GM18517 (cell line): Measurements from ENCODE around the gene ERC2.
"Not testable (repeated sequence)": the region's sequence is repeated elsewhere in the genome, so short reads cannot be mapped to it uniquely, and the experiment has no call there.

Experiments
- ATAC-seq: cut with Tn5 transposase; IDR thresholded peaks from one replicate; pipeline ENCODE4 v1.9.1; 2021; ENCODE audit warnings: mild to moderate bottlenecking, moderate library complexity; ENCODE audit not compliant: unreplicated experiment

ERC2 gene

GRCh38 chr3:56087451-56088053, 380.7 kb downstream of the ERC2 start:
- no peak for ATAC-seq

- ATAC-seq, result no peak
Measured at GRCh38 chr3:56086355-56086754, 381.9 kb downstream of the ERC2 start.

GRCh38 chr3:56081246-56081645, 387.0 kb downstream of the ERC2 start:
- no peak for ATAC-seq

- ATAC-seq, result no peak
Measured at GRCh38 chr3:56076746-56077145, 391.5 kb downstream of the ERC2 start.

- no peak for ATAC-seq
Measured at GRCh38 chr3:56075089-56075488, 393.2 kb downstream of the ERC2 start.

- ATAC-seq, result no peak
Measured at GRCh38 chr3:56069766-56070165, 398.5 kb downstream of the ERC2 start.

- not testable (repeated sequence) for ATAC-seq
Measured at GRCh38 chr3:56066405-56066804, 401.9 kb downstream of the ERC2 start.

GRCh38 chr3:56064684-56065083, 403.6 kb downstream of the ERC2 start:
- ATAC-seq, result no peak

- ATAC-seq, result no peak
Measured at GRCh38 chr3:56061279-56061626, 407.0 kb downstream of the ERC2 start.

GRCh38 chr3:56060521-56061278, 407.6 kb downstream of the ERC2 start:
- ATAC-seq, result no peak

GRCh38 chr3:56059731-56060130, 408.5 kb downstream of the ERC2 start:
- ATAC-seq, result no peak

- ATAC-seq, result no peak
Measured at GRCh38 chr3:56055951-56056350, 412.3 kb downstream of the ERC2 start.

- ATAC-seq, result no peak
Measured at GRCh38 chr3:56055546-56055945, 412.7 kb downstream of the ERC2 start.

GRCh38 chr3:56054844-56055243, 413.4 kb downstream of the ERC2 start:
- ATAC-seq, result no peak

GRCh38 chr3:56053727-56054126, 414.5 kb downstream of the ERC2 start:
- no peak for ATAC-seq

- ATAC-seq, result no peak
Measured at GRCh38 chr3:56052188-56052587, 416.1 kb downstream of the ERC2 start.

- no peak for ATAC-seq
Measured at GRCh38 chr3:56051052-56051451, 417.2 kb downstream of the ERC2 start.

- ATAC-seq, result no peak
Measured at GRCh38 chr3:56048946-56049345, 419.3 kb downstream of the ERC2 start.

GRCh38 chr3:56048331-56048730, 419.9 kb downstream of the ERC2 start:
- ATAC-seq, result no peak

- ATAC-seq, result no peak
Measured at GRCh38 chr3:56042326-56042951, 425.8 kb downstream of the ERC2 start.

GRCh38 chr3:56025326-56025725, 442.9 kb downstream of the ERC2 start:
- ATAC-seq, result no peak

- ATAC-seq, result no peak
Measured at GRCh38 chr3:56023546-56023945, 444.7 kb downstream of the ERC2 start.
